Cardiac septum (tissue), 1 donor: Measurements from ENCODE around the gene GLIS1. TPM values are rescaled to one million over a fixed set of nuclear protein-coding genes. Genes with fewer than 3 reads are reported as not detected.

Experiments
- DNase-seq: peaks from one replicate; pipeline ENCODE4 v3.0.0-alpha.2; 2020; ENCODE audit warnings: low spot score
- intact Hi-C: fragments of 100-400 bp; cut with DNase I; formaldehyde crosslinking; loops from one replicate; pipeline ENCODE4 v1.14.0; 2022
- total RNA-seq: library from RNA; stranded (reverse); fragmentation: NEBNext Ultra II Directional; extraction: Animal tissue kit (Norgen Biotek cat#: 25700); gene quantifications from one replicate; pipeline ENCODE4 v1.2.1, GENCODE V29; 2021
- donor health status: DM: no; HTN: no; CAD: no.

Gene GLIS1
- total RNA-seq, 1 donor from 2014 or later: 0.30 TPM

DNA sequence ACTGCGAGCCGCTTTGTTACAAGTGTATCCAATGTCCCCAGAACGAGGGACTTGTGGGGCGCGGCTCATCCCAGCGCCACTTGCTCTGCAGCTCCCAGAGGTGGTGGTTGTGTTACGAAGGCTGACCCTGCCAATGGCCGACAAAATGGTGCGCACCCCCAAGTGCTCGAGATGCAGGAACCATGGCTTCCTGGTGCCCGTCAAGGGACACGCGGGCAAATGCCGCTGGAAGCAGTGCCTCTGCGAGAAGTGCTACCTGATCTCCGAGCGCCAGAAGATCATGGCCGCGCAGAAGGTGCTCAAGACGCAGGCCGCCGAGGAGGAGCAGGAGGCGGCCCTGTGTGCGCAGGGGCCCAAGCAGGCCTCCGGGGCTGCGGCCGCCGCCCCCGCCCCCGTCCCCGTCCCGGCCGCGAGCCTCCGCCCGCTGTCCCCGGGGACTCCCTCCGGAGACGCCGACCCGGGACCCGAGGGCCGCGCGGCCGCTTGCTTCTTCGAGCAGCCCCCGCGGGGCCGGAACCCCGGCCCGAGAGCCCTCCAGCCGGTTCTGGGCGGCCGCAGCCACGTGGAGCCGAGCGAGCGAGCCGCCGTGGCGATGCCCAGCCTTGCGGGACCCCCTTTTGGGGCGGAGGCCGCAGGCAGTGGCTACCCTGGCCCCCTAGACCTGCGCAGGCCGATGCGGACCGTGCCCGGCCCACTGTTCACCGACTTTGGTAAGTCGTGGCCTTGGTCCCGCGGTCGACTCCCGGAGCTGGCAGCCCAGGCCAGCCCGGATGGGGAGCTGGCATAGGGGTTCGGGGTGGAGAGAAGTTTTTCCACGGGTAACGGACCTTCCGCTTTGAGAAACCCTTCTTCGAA, 279.4 kb downstream of the GLIS1 start, which contains the start of gene DMRTB1:
Gene DMRTB1, plus strand, starts transcription at position 79 of the 855 bp plus-strand sequence. Its CDS starts 55 bp downstream, at position 134.
- DNase-seq: no peak
- intact Hi-C loops: no loop called here

- no peak for DNase-seq
- intact Hi-C loops: no loop called here
These were observed 280.3 kb downstream of the GLIS1 start for GRCh38 chr1:53458634-53459033.

Other genes with a start within 250 kb of the GLIS1 start
- 6.0 TPM for gene NDC1, start 99.1 kb upstream of the GLIS1 start, total RNA-seq
- gene YIPF1, start 150.6 kb upstream of the GLIS1 start, total RNA-seq: 13.4 TPM
- gene DIO1, start 155.0 kb upstream of the GLIS1 start, total RNA-seq: not detected
- gene IFT25, start 206.5 kb upstream of the GLIS1 start, total RNA-seq: 11.1 TPM
- 19.1 TPM for gene LRRC42, start 207.2 kb upstream of the GLIS1 start, total RNA-seq